8988T (cell line): ENCODE results near the gene USPL1.
"Not testable (repeated sequence)": the region's sequence is repeated elsewhere in the genome, so short reads cannot be mapped to it uniquely, and the experiment has no call there.

Experiments used
- DNase-seq: peaks from one replicate; pipeline ENCODE4 v3.0.0; 2011

USPL1 gene

GRCh38 chr13:30616927-30617314 lies 799 bp upstream of the USPL1 start:
- DNase-seq: peak; percentile 14

- no peak for DNase-seq
Measured at GRCh38 chr13:30618186-30618929, 638 bp downstream of the USPL1 start.

- DNase-seq: no peak
Measured at GRCh38 chr13:30618930-30619279, 1.2 kb downstream of the USPL1 start.

- no peak for DNase-seq
Measured at GRCh38 chr13:30619731-30620130, 2.0 kb downstream of the USPL1 start.

GRCh38 chr13:30620941-30621340 lies 3.2 kb downstream of the USPL1 start:
- DNase-seq: no peak

GRCh38 chr13:30622551-30622950 lies 4.8 kb downstream of the USPL1 start:
- no peak for DNase-seq

GRCh38 chr13:30623392-30623791 lies 5.7 kb downstream of the USPL1 start:
- DNase-seq: no peak

GRCh38 chr13:30624630-30625029 lies 6.9 kb downstream of the USPL1 start:
- no peak for DNase-seq

- DNase-seq: no peak
Measured at GRCh38 chr13:30629527-30629926, 11.8 kb downstream of the USPL1 start.

GRCh38 chr13:30633861-30634260 lies 16.1 kb downstream of the USPL1 start:
- DNase-seq: no peak

GRCh38 chr13:30634838-30635237 lies 17.1 kb downstream of the USPL1 start:
- no peak for DNase-seq

- no peak for DNase-seq
Measured at GRCh38 chr13:30638301-30638700, 20.6 kb downstream of the USPL1 start.

GRCh38 chr13:30639671-30640070 lies 22.0 kb downstream of the USPL1 start:
- DNase-seq: no peak

GRCh38 chr13:30641173-30641572 lies 23.5 kb downstream of the USPL1 start:
- not testable (repeated sequence) for DNase-seq

GRCh38 chr13:30645629-30646028 lies 27.9 kb downstream of the USPL1 start:
- no peak for DNase-seq

- no peak for DNase-seq
Measured at GRCh38 chr13:30647420-30647819, 29.7 kb downstream of the USPL1 start.

GRCh38 chr13:30647824-30648521 lies 30.3 kb downstream of the USPL1 start:
- DNase-seq: no peak

GRCh38 chr13:30648522-30649012 lies 30.8 kb downstream of the USPL1 start:
- DNase-seq: no peak

GRCh38 chr13:30651648-30652047 lies 33.9 kb downstream of the USPL1 start:
- DNase-seq: not testable (repeated sequence)

GRCh38 chr13:30652746-30653386 lies 35.1 kb downstream of the USPL1 start:
- DNase-seq: no peak

GRCh38 chr13:30654430-30654829 lies 36.7 kb downstream of the USPL1 start:
- no peak for DNase-seq

- DNase-seq: no peak
Measured at GRCh38 chr13:30656178-30656577, 38.5 kb downstream of the USPL1 start.

GRCh38 chr13:30659980-30660379 lies 42.3 kb downstream of the USPL1 start:
- no peak for DNase-seq

- no peak for DNase-seq
Measured at GRCh38 chr13:30660796-30661195, 43.1 kb downstream of the USPL1 start.
